ENCODE results near the gene ATAD3A. TPM values are rescaled to one million over a fixed set of nuclear protein-coding genes. Genes with fewer than 3 reads are reported as not detected.

ATAD3A gene
- total and polyA plus RNA-seq, 2 of the 4 experiments (the other 2 are of a cell fraction): 27.2 to 34.0 TPM

GRCh38 chr1:1573843-1574720 is 62.1 kb downstream of the ATAD3A start:
- in situ Hi-C loops (cut with MboI; ENCODE audit: low sequenced_read_pairs): no loop called here
- peaks cover 3% of the 10 kb centered on the region for H3K9me1 ChIP-seq (ENCODE audit: insufficient read depth, low read length)
- 0% methylated on average over 49 of the region's 96 CpGs; no CpG with 5 or more reads in 1 of the 2 experiments for WGBS, 2 experiments (ENCODE audit: extremely low coverage in 2 of 2, insufficient read length in 1 of 2)
- ATAC-seq (ENCODE audit: low read depth) (peak; percentile 86), DNase-seq (peak; percentile 56)
- H4K8ac ChIP-seq (ENCODE audit: low read depth in 2 of 2, low read length in 2 of 2): peak overlapping the region; percentile 97 to 99
- H3K4me1 ChIP-seq (ENCODE audit: control insufficient read depth, insufficient read depth, low read length): no peaks in the 10 kb centered on the region
- H4K5ac ChIP-seq (ENCODE audit: low read depth, low read length): peak overlapping the region; percentile 87
- peak overlapping the region; percentile 86 for H2AK5ac ChIP-seq (ENCODE audit: low read depth, low read length)
- peak overlapping the region; percentile 92 for H3K27ac ChIP-seq (ENCODE audit: insufficient read depth, low read length)
- H4K91ac ChIP-seq (ENCODE audit: insufficient read depth, low read depth, low read length): peak overlapping the region; percentile 79; the same call in 1 of the 2 replicates
- dilution Hi-C loops (cut with HindIII; ENCODE audit: low sequenced_read_pairs, unreplicated experiment): no loop called here
- peak overlapping the region; percentile 93 for H3K4ac ChIP-seq (ENCODE audit: low read depth, low read length)
- no peak overlapping the region for H2BK120ac ChIP-seq (ENCODE audit: low read depth, low read length)
- peak overlapping the region; percentile 96 for H2AFZ ChIP-seq (replicated peaks; ENCODE audit: low read length, poor library complexity)
- peaks cover 5 to 24% of the 10 kb centered on the region in 2 experiments; a peak in 2 of 4 replicates for H3K79me1 ChIP-seq (ENCODE audit: low read depth in 1 of 2, low read length in 2 of 2)
- POLR2A ChIA-PET (ENCODE audit: unreplicated experiment): no interaction called here
- peak overlapping the region; percentile 71 for H3K4me3 ChIP-seq (ENCODE audit: insufficient read depth, low read depth, low read length)
- intact Hi-C loops (cut with micrococcal nuclease): loop anchor here (10.0 kb wide), 1 partner anchor 331 kb away; no protein-coding TSS in a partner anchor
- H2BK20ac ChIP-seq (ENCODE audit: low read depth, low read length): no peak overlapping the region
- CTCF ChIA-PET: no interaction called here
- peak overlapping the region; percentile 91 for H3K4me2 ChIP-seq (ENCODE audit: low read depth, low read length)
- BruUV-seq (replicated peaks): no TSS peak
- peaks cover 10% of the 10 kb centered on the region; the same call in 1 of the 2 replicates for H3K27me3 ChIP-seq (ENCODE audit: control insufficient read depth, insufficient read depth, low read length)
- H4K20me1 ChIP-seq (ENCODE audit: insufficient read depth, low read length): peaks cover 40% of the 10 kb centered on the region
- H3K18ac ChIP-seq (ENCODE audit: low read depth, low read length): no peak overlapping the region
- peak overlapping the region; percentile 92 for H3K9ac ChIP-seq (ENCODE audit: low read depth, low read length)
- H2BK15ac ChIP-seq (ENCODE audit: low read depth, low read length): no peak overlapping the region
- peak overlapping the region; percentile 87 for H2BK5ac ChIP-seq (ENCODE audit: low read depth, low read length, poor library complexity, severe bottlenecking)
- peak overlapping the region; percentile 97 for H3K23ac ChIP-seq (ENCODE audit: low read depth, low read length)
- peak overlapping the region; percentile 55 for H3K56ac ChIP-seq (ENCODE audit: extremely low read depth, insufficient read depth, low read length)
- peaks cover 14% of the 10 kb centered on the region for H3K36me3 ChIP-seq (ENCODE audit: control insufficient read depth, insufficient read depth, low read length)
- peak overlapping the region; percentile 99 for H2AK9ac ChIP-seq (replicated peaks; ENCODE audit: low read depth, low read length, poor library complexity)
- H3K14ac ChIP-seq (replicated peaks; ENCODE audit: low read depth, low read length): peak overlapping the region; percentile 94
- H3K9me3 ChIP-seq (ENCODE audit: control insufficient read depth, insufficient read depth, low read length): no peaks in the 10 kb centered on the region
- TF ChIP-seq CTCF (conservative IDR thresholded peaks at IDR 0.05; ENCODE audit: low read depth, low read length) (0 out of 2 replicates have a peak, but pooled peaks have one; percentile 20), MAZ (IDR thresholded peaks at IDR 0.05; ENCODE audit: borderline replicate concordance, low read depth, low read length) (no peak; the same call in 1 of the 2 replicates), FOS (IDR thresholded peaks at IDR 0.05; ENCODE audit: low read depth, low read length) (no peak), RAD21 (IDR thresholded peaks at IDR 0.05; ENCODE audit: low read length) (peak; percentile 7; the same call in 1 of the 2 replicates), RFX5 (IDR thresholded peaks at IDR 0.05; ENCODE audit: low read depth, low read length) (no peak), MAFK (IDR thresholded peaks at IDR 0.05; ENCODE audit: low read depth, low read length) (no peak), USF2 (IDR thresholded peaks at IDR 0.05; ENCODE audit: low read depth, low read length) (no peak), ELK1 (IDR thresholded peaks at IDR 0.05; ENCODE audit: borderline replicate concordance, low read depth, low read length) (no peak), CHD1 (IDR thresholded peaks at IDR 0.05; ENCODE audit: low read depth, low read length) (no peak), POLR2A (IDR thresholded peaks at IDR 0.05; ENCODE audit: low read depth, low read length) (no peak; the same call in 1 of the 2 replicates), CEBPB (IDR thresholded peaks at IDR 0.05; ENCODE audit: low read depth, low read length) (no peak), MXI1 (IDR thresholded peaks at IDR 0.05; ENCODE audit: borderline replicate concordance, low read depth, low read length) (peak; percentile 54), NFE2L2 (IDR thresholded peaks at IDR 0.05; ENCODE audit: low read depth, low read length) (no peak), BHLHE40 (IDR thresholded peaks at IDR 0.05; ENCODE audit: low read depth, low read length) (no peak)

All from IMR-90 (cell line).